ENCODE data around the gene FAM241B. TPM values are rescaled to one million over a fixed set of nuclear protein-coding genes. Genes with fewer than 3 reads are reported as not detected.

The FAM241B gene
- total RNA-seq, 4 donors from 2014 or later: 1.1 to 2.6 (median 2.5) TPM; not detected in 1

DNA sequence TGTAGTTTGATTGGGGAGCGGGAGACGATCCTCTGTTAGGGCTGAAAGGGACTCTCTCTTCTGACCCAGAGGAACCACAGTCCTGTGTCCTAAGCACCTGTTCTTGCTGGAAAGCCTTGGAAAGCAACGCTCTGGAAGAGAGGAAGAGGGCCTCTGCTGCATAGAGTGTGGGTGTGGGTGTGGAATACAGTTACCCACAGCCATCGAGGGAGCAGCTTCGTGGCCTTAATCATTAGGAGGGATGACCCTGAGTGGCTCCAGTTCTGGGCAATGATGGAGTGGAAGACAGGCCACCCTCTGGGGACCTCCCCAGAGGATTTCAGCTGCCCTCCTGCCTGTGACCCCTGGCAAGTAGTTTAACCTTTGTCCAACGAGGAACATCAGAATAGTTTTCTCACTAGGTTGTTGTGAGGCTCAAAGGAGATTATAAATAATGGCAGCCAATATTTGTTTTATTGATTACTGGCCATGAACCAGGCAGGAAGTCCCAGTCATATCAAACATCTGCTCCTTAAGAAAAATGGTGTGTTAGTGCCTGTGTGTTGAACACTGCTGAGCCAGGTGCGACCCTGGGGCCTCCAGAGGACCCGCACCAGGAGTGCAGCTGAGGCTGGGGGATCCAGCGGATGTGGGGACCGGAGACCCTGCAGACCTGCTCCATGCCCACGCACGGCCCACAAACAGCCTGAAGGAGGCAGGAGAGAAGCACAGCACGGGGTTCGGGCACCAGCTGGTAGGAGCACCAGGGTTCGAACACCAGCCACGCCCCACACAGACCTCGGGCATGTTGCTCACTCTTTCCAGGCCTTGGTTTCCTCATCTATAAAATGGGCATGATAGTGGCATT lies 35.6 kb downstream of the FAM241B start:
- TF ChIP-seq POLR2A (IDR thresholded peaks at IDR 0.05) (no peak), CTCF (IDR thresholded peaks at IDR 0.05 in 4 of 5, conservative IDR thresholded peaks at IDR 0.05 in 1 of 5) (no peak)
- no peaks in the 10 kb centered on the region for H3K36me3 ChIP-seq
- intact Hi-C loops (cut with DNase I; ENCODE audit: low total_unique reads): no loop called here
- DNase-seq: no peak
- no peak overlapping the region for H3K4me3 ChIP-seq
- no peak for ATAC-seq
- in situ Hi-C loops (cut with MboI; ENCODE audit: low sequenced_read_pairs in 4 of 4): no loop called here
- H3K4me1 ChIP-seq: no peaks in the 10 kb centered on the region
- H3K27me3 ChIP-seq: peaks cover 0 to 3% (median 2%) of the 10 kb centered on the region in 3 donors
- H3K27ac ChIP-seq: no peak overlapping the region
- H3K9me3 ChIP-seq: no peaks in the 10 kb centered on the region

- ATAC-seq (no peak), DNase-seq (no peak)
- intact Hi-C loops (cut with DNase I; ENCODE audit: low total_unique reads): no loop called here
- Histone ChIP-seq H3K27ac (no peak overlapping the region), H3K4me3 (no peak overlapping the region), H3K27me3 (peaks cover 0 to 3% (median 2%) of the 10 kb centered on the region in 3 donors), H3K9me3 (no peaks in the 10 kb centered on the region), H3K4me1 (no peaks in the 10 kb centered on the region), H3K36me3 (no peaks in the 10 kb centered on the region)
- no peak for TF ChIP-seq CTCF (IDR thresholded peaks at IDR 0.05 in 4 of 5, conservative IDR thresholded peaks at IDR 0.05 in 1 of 5)
- no peak for TF ChIP-seq POLR2A (IDR thresholded peaks at IDR 0.05)
- in situ Hi-C loops (cut with MboI; ENCODE audit: low sequenced_read_pairs in 4 of 4): no loop called here
Measured at GRCh38 chr10:69666756-69667155, 36.7 kb downstream of the FAM241B start.

- ATAC-seq: no peak
- no peaks in the 10 kb centered on the region for H3K36me3 ChIP-seq
- no peak overlapping the region for H3K4me3 ChIP-seq
- H3K27ac ChIP-seq: no peak overlapping the region
- H3K4me1 ChIP-seq: no peaks in the 10 kb centered on the region
- TF ChIP-seq CTCF (IDR thresholded peaks at IDR 0.05 in 4 of 5, conservative IDR thresholded peaks at IDR 0.05 in 1 of 5) (no peak), POLR2A (IDR thresholded peaks at IDR 0.05) (no peak)
- in situ Hi-C loops (cut with MboI; ENCODE audit: low sequenced_read_pairs in 4 of 4) (no loop called here), intact Hi-C loops (cut with DNase I; ENCODE audit: low total_unique reads) (no loop called here)
- H3K9me3 ChIP-seq: no peaks in the 10 kb centered on the region
- peaks cover 0 to 3% (median 2%) of the 10 kb centered on the region in 3 donors for H3K27me3 ChIP-seq
- DNase-seq: no peak
Measured at GRCh38 chr10:69668721-69669120, 38.7 kb downstream of the FAM241B start.

DNA sequence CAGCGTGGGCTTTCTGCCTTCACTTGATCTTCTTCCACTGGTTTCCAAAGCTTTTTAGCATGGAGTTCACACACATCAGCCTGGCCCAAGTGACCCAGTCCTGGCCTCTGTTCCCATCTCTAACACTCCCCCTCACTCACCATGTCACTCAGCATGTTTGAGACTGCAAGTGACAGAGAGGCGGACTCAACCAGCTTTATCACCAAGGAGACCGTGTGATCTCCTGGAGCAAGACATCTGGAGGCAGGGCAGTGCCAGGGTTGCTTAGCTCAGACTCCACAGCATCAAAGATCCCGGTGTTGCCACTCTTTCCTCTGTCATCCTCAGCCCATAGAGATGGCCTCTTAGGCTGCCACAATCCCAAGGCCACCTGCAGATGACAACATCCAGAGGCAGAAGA lies 39.4 kb downstream of the FAM241B start:
- Histone ChIP-seq H3K27ac (no peak overlapping the region), H3K4me1 (no peaks in the 10 kb centered on the region), H3K36me3 (no peaks in the 10 kb centered on the region), H3K9me3 (no peaks in the 10 kb centered on the region), H3K4me3 (no peak overlapping the region), H3K27me3 (peaks cover 0 to 3% (median 2%) of the 10 kb centered on the region in 3 donors)
- ATAC-seq (no peak), DNase-seq (no peak)
- no peak for TF ChIP-seq POLR2A (IDR thresholded peaks at IDR 0.05)
- no peak for TF ChIP-seq CTCF (IDR thresholded peaks at IDR 0.05 in 4 of 5, conservative IDR thresholded peaks at IDR 0.05 in 1 of 5)
- intact Hi-C loops (cut with DNase I; ENCODE audit: low total_unique reads) (no loop called here), in situ Hi-C loops (cut with MboI; ENCODE audit: low sequenced_read_pairs in 4 of 4) (no loop called here)

Data from gastrocnemius medialis (tissue), 4 donors.